Neural cell (in vitro differentiated cells): ENCODE data around the gene TRMT1.

Experiments
- CTCF ChIP-seq: fragments of 450-650 bp; IDR thresholded peaks from 2 replicates; pipeline ENCODE4 v1.5.1; 2014; ENCODE audit warnings: antibody characterized with exemption, mild to moderate bottlenecking, moderate library complexity; ENCODE audit not compliant: poor library complexity, severe bottlenecking
- EP300 ChIP-seq: fragments of 450-650 bp; conservative IDR thresholded peaks from 2 replicates; pipeline ENCODE4 v1.6.1; 2014; ENCODE audit warnings: antibody characterized with exemption, mild to moderate bottlenecking, moderate library complexity; ENCODE audit not compliant: poor library complexity, severe bottlenecking
- POLR2AphosphoS5 ChIP-seq: IDR thresholded peaks from 2 replicates; pipeline ENCODE4 v1.6.1; 2012
- RAD21 ChIP-seq: fragments of 450-650 bp; conservative IDR thresholded peaks from 2 replicates; pipeline ENCODE4 v1.6.1; 2014; ENCODE audit warnings: antibody characterized with exemption, mild to moderate bottlenecking, moderate library complexity
- SMC3 ChIP-seq: fragments of 450-650 bp; conservative IDR thresholded peaks from 2 replicates; pipeline ENCODE4 v1.6.1; 2014; ENCODE audit warnings: antibody characterized with exemption, mild to moderate bottlenecking, moderate library complexity; ENCODE audit not compliant: poor library complexity

- TF ChIP-seq CTCF (no peak), EP300 (no peak), RAD21 (no peak), POLR2AphosphoS5 (no peak), SMC3 (no peak)
Observed at GRCh38 chr19:13117176-13117771, 734 bp upstream of the TRMT1 start.
